Measurements from ENCODE around the gene DCST2. TPM values are rescaled to one million over a fixed set of nuclear protein-coding genes. Genes with fewer than 3 reads are reported as not detected.

DCST2 gene
- polyA plus RNA-seq, 10 donors, result 0.40 to 1.9 (median 0.85) TPM

- DNase-seq, result no peak
Measured at GRCh38 chr1:155010211-155010918, 23.2 kb downstream of the DCST2 start.

- no peak for DNase-seq
Measured at GRCh38 chr1:155009742-155010141, 23.8 kb downstream of the DCST2 start.

GRCh38 chr1:155009221-155009711 is 24.3 kb downstream of the DCST2 start:
- DNase-seq, result no peak

GRCh38 chr1:155008015-155008941 is 25.3 kb downstream of the DCST2 start:
- no peak for DNase-seq

- DNase-seq, result no peak
Measured at GRCh38 chr1:155007251-155007828, 26.2 kb downstream of the DCST2 start.

- DNase-seq, result peak in 2 of 3 donors; percentile 23 to 75
Measured at GRCh38 chr1:155006601-155007101, 26.9 kb downstream of the DCST2 start.

- no peak for DNase-seq
Measured at GRCh38 chr1:155005076-155006011, 28.2 kb downstream of the DCST2 start.

- no peak for DNase-seq
Measured at GRCh38 chr1:155004352-155005075, 29.1 kb downstream of the DCST2 start.

- peak; percentile 32 to 74 (median 50) for DNase-seq
Measured at GRCh38 chr1:155003766-155004351, 29.7 kb downstream of the DCST2 start.

GRCh38 chr1:155003227-155003765 is 30.3 kb downstream of the DCST2 start:
- DNase-seq, result peak; percentile 24 to 75 (median 63)

GRCh38 chr1:155002464-155003226 is 30.9 kb downstream of the DCST2 start, which contains the start of gene ZBTB7B:
Gene ZBTB7B, plus strand, starts transcription at chr1:155002802. Its CDS starts 11,859 bp downstream, at chr1:155014661.
- peak in 2 of 3 donors; percentile 42 to 82 for DNase-seq

- DNase-seq, result peak; percentile 99 to 100 (median 100)
Measured at GRCh38 chr1:155001675-155002463, 31.7 kb downstream of the DCST2 start.

- DNase-seq, result no peak
Measured at GRCh38 chr1:155001425-155001674, 32.2 kb downstream of the DCST2 start.

GRCh38 chr1:155000726-155001424 is 32.7 kb downstream of the DCST2 start:
- DNase-seq, result peak; percentile 89 to 98 (median 92)

- no peak for DNase-seq
Measured at GRCh38 chr1:155000411-155000725, 33.2 kb downstream of the DCST2 start.

GRCh38 chr1:154999571-155000410 is 33.8 kb downstream of the DCST2 start:
- peak in 2 of 3 donors; percentile 32 to 74 for DNase-seq

All from muscle of back (tissue), 11 donors.